Measurements from ENCODE around the gene RAB31.

DNA sequence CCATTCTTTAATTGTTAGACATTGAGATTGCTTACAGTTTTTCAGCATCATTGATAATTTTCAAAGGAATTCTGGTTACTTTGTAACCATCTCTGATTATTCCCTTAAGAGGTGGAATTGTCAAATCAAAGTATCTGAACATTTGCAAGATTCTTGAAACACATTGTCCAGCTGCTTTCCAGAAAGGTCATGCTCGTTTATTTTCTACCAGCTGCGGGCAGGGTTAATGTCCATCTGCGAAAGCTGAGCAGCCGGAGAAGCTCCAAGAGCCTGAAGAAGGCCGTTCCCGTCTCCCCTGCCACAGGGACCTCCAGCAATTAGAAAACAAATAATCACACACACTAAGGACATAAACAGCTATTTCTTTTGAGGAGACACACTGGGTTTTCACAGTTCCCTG is 101.6 kb downstream of the RAB31 start:
- no peak for TF ChIP-seq TAF1 (CRISPR knock-in tag; IDR thresholded peaks at IDR 0.05)
- TF ChIP-seq, protein P1, sequence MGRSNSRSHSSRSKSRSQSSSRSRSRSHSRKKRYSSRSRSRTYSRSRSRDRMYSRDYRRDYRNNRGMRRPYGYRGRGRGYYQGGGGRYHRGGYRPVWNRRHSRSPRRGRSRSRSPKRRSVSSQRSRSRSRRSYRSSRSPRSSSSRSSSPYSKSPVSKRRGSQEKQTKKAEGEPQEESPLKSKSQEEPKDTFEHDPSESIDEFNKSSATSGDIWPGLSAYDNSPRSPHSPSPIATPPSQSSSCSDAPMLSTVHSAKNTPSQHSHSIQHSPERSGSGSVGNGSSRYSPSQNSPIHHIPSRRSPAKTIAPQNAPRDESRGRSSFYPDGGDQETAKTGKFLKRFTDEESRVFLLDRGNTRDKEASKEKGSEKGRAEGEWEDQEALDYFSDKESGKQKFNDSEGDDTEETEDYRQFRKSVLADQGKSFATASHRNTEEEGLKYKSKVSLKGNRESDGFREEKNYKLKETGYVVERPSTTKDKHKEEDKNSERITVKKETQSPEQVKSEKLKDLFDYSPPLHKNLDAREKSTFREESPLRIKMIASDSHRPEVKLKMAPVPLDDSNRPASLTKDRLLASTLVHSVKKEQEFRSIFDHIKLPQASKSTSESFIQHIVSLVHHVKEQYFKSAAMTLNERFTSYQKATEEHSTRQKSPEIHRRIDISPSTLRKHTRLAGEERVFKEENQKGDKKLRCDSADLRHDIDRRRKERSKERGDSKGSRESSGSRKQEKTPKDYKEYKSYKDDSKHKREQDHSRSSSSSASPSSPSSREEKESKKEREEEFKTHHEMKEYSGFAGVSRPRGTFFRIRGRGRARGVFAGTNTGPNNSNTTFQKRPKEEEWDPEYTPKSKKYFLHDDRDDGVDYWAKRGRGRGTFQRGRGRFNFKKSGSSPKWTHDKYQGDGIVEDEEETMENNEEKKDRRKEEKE (IDR thresholded peaks at IDR 0.05): no peak
- no peak for TF ChIP-seq CREB1 (IDR thresholded peaks at IDR 0.05)
- TF ChIP-seq CREB1 (CRISPR knock-in tag; IDR thresholded peaks at IDR 0.05): no peak
- no peak for TF ChIP-seq ZNF558 (CRISPR knock-in tag; IDR thresholded peaks at IDR 0.05; ENCODE audit: borderline replicate concordance)
- no peak for TF ChIP-seq NR2F6 (IDR thresholded peaks at IDR 0.05)
- no peak for TF ChIP-seq NR2F6 (CRISPR knock-in tag; IDR thresholded peaks at IDR 0.05)
